Measurements from ENCODE around the gene NT5DC3. TPM values are rescaled to one million over a fixed set of nuclear protein-coding genes. Genes with fewer than 3 reads are reported as not detected.

Gene NT5DC3
- total RNA-seq, 1 experiment from 2014 or later: 19.7 TPM

DNA sequence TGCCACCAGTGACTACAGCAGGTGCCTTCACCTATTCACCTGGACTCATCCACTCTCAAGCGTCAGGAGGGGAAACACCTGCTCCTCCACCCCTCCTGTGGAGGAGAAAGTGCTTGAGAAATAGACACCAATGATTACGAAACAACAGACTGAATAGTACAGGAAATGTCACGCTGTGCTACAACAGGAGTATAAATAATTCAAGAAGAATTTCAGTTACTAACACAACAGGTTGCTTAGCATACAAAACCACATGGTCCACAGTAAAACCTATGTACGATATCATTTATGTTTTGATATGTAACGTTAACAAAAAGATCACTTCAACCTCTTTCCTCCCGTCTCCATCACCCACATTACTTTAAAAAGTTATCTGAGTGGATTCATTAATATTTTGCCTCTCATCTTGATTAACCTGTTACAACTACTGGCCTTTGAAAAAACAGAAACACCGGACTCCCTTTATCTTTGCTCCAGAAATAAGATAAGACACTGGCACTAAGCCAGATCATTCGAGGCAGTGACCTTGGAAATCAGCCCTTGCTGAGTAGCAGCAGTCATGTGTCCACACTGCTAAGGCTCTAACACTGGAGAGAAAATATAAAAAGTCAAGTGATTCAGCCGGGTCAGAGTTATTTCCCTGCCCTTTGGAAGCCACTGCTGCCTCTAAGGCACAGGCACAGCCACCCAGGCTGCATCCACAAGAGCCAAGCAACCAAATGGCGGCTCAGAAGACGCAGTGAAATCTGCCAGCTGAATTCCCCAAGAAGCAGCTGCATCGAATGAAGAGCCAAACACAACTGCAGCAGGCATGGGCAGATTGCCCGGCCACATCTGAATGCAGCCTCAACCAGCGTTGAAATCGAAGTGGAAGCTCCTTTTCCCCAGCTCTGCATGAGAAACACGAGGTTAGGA lies 40.9 kb downstream of the NT5DC3 start:
- TF ChIP-seq EZH2 (IDR thresholded peaks at IDR 0.05; ENCODE audit: borderline replicate concordance, low read depth, low read length, poor library complexity, severe bottlenecking) (no peak), CTCF (conservative IDR thresholded peaks at IDR 0.05; ENCODE audit: low read depth, low read length) (no peak)
- H3K9me3 ChIP-seq (ENCODE audit: low read depth, low read length, poor library complexity, severe bottlenecking): peaks cover 6% of the 10 kb centered on the region
- CTCF ChIA-PET: no interaction called here
- H3K27ac ChIP-seq (ENCODE audit: low read depth, low read length, poor library complexity, severe bottlenecking): peak overlapping the region; percentile 94
- H3K4me1 ChIP-seq (ENCODE audit: insufficient read depth, low read length, poor library complexity, severe bottlenecking): peaks cover 53% of the 10 kb centered on the region
- no TSS peak for BruUV-seq (replicated peaks)
- POLR2A ChIA-PET (ENCODE audit: low non-redundant PET): no interaction called here
- H3K36me3 ChIP-seq (ENCODE audit: insufficient read depth, low read length, poor library complexity, severe bottlenecking): peaks cover 7% of the 10 kb centered on the region
- H3K27me3 ChIP-seq (replicated peaks; ENCODE audit: insufficient read depth, low read depth, low read length, poor library complexity): no peaks in the 10 kb centered on the region
- intact Hi-C loops (cut with micrococcal nuclease; ENCODE audit: unreplicated experiment): loop anchor here (5.0 kb wide), 1 partner anchor 37 kb away; no protein-coding TSS in a partner anchor
- H3K4me3 ChIP-seq (ENCODE audit: low read depth, low read length, poor library complexity, severe bottlenecking): peak overlapping the region; percentile 17
- DNase-seq (ENCODE audit: low spot score): peak; percentile 92

DNA sequence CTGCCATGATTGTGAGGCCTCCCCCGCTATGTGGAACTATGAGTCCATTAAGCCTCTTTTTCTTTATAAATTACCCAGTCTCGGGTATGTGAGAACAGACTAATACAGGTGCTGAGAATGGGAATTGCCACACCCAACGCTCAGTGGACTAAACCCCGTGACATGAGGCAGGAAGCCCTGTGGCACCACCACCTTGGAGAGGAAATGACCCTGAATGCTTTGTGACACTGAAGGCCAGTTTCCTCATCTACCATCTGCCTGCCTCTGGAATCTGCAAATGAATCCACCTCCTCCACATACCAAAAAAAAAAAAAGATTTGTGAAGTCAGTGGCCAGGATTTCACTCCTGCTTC lies 41.6 kb downstream of the NT5DC3 start:
- Histone ChIP-seq H3K9me3 (ENCODE audit: low read depth, low read length, poor library complexity, severe bottlenecking) (peaks cover 6% of the 10 kb centered on the region), H3K4me1 (ENCODE audit: insufficient read depth, low read length, poor library complexity, severe bottlenecking) (peaks cover 51% of the 10 kb centered on the region), H3K36me3 (ENCODE audit: insufficient read depth, low read length, poor library complexity, severe bottlenecking) (peaks cover 7% of the 10 kb centered on the region), H3K27me3 (replicated peaks; ENCODE audit: insufficient read depth, low read depth, low read length, poor library complexity) (no peaks in the 10 kb centered on the region), H3K4me3 (ENCODE audit: low read depth, low read length, poor library complexity, severe bottlenecking) (no peak overlapping the region), H3K27ac (ENCODE audit: low read depth, low read length, poor library complexity, severe bottlenecking) (peak overlapping the region; percentile 94)
- DNase-seq (ENCODE audit: low spot score): no peak
- TF ChIP-seq CTCF (conservative IDR thresholded peaks at IDR 0.05; ENCODE audit: low read depth, low read length) (no peak), EZH2 (IDR thresholded peaks at IDR 0.05; ENCODE audit: borderline replicate concordance, low read depth, low read length, poor library complexity, severe bottlenecking) (no peak)
- CTCF ChIA-PET: no interaction called here
- intact Hi-C loops (cut with micrococcal nuclease; ENCODE audit: unreplicated experiment): no loop called here
- POLR2A ChIA-PET (ENCODE audit: low non-redundant PET): no interaction called here
- BruUV-seq (replicated peaks): no TSS peak

DNA sequence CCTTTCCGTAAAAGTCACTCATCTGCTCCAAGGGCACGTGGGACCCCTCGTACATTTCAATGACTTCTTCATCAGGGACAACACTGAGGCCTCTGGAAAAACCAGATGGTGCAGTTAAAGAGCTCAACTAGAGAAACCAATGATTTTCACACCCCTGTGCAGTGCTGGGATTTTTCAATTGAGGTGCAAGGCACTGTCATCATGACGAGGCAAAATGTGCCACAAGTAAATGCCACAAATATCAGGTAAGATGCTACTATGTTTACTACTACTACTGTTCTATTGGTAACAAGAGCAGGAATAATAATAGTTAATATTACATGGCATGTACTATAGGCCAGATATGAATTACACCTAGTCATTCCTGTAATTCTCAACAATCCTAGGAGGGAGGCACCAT lies 42.4 kb downstream of the NT5DC3 start:
- BruUV-seq (replicated peaks): no TSS peak
- Histone ChIP-seq H3K27me3 (replicated peaks; ENCODE audit: insufficient read depth, low read depth, low read length, poor library complexity) (no peaks in the 10 kb centered on the region), H3K9me3 (ENCODE audit: low read depth, low read length, poor library complexity, severe bottlenecking) (peaks cover 6% of the 10 kb centered on the region), H3K36me3 (ENCODE audit: insufficient read depth, low read length, poor library complexity, severe bottlenecking) (peaks cover 7% of the 10 kb centered on the region), H3K4me3 (ENCODE audit: low read depth, low read length, poor library complexity, severe bottlenecking) (no peak overlapping the region), H3K27ac (ENCODE audit: low read depth, low read length, poor library complexity, severe bottlenecking) (peak overlapping the region; percentile 94), H3K4me1 (ENCODE audit: insufficient read depth, low read length, poor library complexity, severe bottlenecking) (peaks cover 51% of the 10 kb centered on the region)
- no peak for TF ChIP-seq CTCF (conservative IDR thresholded peaks at IDR 0.05; ENCODE audit: low read depth, low read length)
- no peak for TF ChIP-seq EZH2 (IDR thresholded peaks at IDR 0.05; ENCODE audit: borderline replicate concordance, low read depth, low read length, poor library complexity, severe bottlenecking)
- CTCF ChIA-PET: no interaction called here
- POLR2A ChIA-PET (ENCODE audit: low non-redundant PET): no interaction called here
- no peak for DNase-seq (ENCODE audit: low spot score)
- intact Hi-C loops (cut with micrococcal nuclease; ENCODE audit: unreplicated experiment): no loop called here

Data from A673 (cell line).